Measurements from ENCODE around the gene C1QTNF8. TPM values are rescaled to one million over a fixed set of nuclear protein-coding genes. Genes with fewer than 3 reads are reported as not detected.

Gene C1QTNF8
- total and polyA plus RNA-seq, 2 of the 8 experiments (the other 6 are each of a cell fraction or from before 2014, with no cell fraction given): not detected

GRCh38 chr16:1124795-1125194 lies 28.8 kb upstream of the C1QTNF8 start:
- H3K23me2 ChIP-seq (ENCODE audit: low read depth, low read length): no peaks in the 10 kb centered on the region
- DNase-seq (ENCODE audit: low read depth in 1 of 2, low spot score in 2 of 2) (no peak), FAIRE-seq (no peak)
- no peak overlapping the region for H3K4ac ChIP-seq (replicated peaks; ENCODE audit: insufficient read length, low read depth, low read length)
- H3K9ac ChIP-seq (replicated peaks in 1 of 4; ENCODE audit: extremely low read depth in 1 of 4, low read depth in 3 of 4, low read length in 3 of 4): no peak overlapping the region
- no peak overlapping the region for H3K23ac ChIP-seq (ENCODE audit: insufficient read length)
- H3K9me3 ChIP-seq (ENCODE audit: insufficient read depth in 2 of 2, low read depth in 1 of 2, low read length in 1 of 2): no peaks in the 10 kb centered on the region
- H3K27ac ChIP-seq (ENCODE audit: low read depth, low read length): no peak overlapping the region; the same call in 1 of the 2 replicates
- no peak for TF ChIP-seq JUND (IDR thresholded peaks at IDR 0.05; ENCODE audit: low read length)
- no peak for TF ChIP-seq USF2 (IDR thresholded peaks at IDR 0.05; ENCODE audit: low read length)
- H2AFZ ChIP-seq (ENCODE audit: low read length): no peak overlapping the region
- no peaks in the 10 kb centered on the region for H4K20me1 ChIP-seq (replicated peaks in 1 of 2; ENCODE audit: control insufficient read depth in 1 of 2, insufficient read depth in 2 of 2, low read length in 2 of 2)
- no peak overlapping the region for H4K5ac ChIP-seq (ENCODE audit: insufficient read length, low read depth, low read length)
- no peaks in the 10 kb centered on the region for H3K79me1 ChIP-seq (ENCODE audit: low read depth, low read length)
- no peak overlapping the region for H2BK12ac ChIP-seq (ENCODE audit: low read depth, low read length)
- peak overlapping the region; percentile 51; the same call in 1 of the 2 replicates for H4K8ac ChIP-seq (ENCODE audit: extremely low read depth, insufficient read depth, low read length)
- no peaks in the 10 kb centered on the region for H3K79me2 ChIP-seq (ENCODE audit: control insufficient read depth in 1 of 2, insufficient read depth in 2 of 2, low read length in 2 of 2)
- no peak overlapping the region for H2BK5ac ChIP-seq (ENCODE audit: low read depth, low read length)
- H2BK15ac ChIP-seq (ENCODE audit: low read length): no peak overlapping the region
- H3K14ac ChIP-seq (ENCODE audit: insufficient read length): no peak overlapping the region
- H2AK5ac ChIP-seq (ENCODE audit: low read depth, low read length): no peak overlapping the region
- no peak overlapping the region for H3K56ac ChIP-seq (replicated peaks; ENCODE audit: insufficient read length, low read depth, low read length)
- H3K18ac ChIP-seq (ENCODE audit: extremely low read depth, low read length): no peak overlapping the region
- WGBS, 2 experiments (ENCODE audit: extremely low coverage in 1 of 2, insufficient coverage in 1 of 2, insufficient read length in 1 of 2, insufficient replicate concordance in 2 of 2, low coverage in 1 of 2, low lambda C conversion rate in 2 of 2, missing lambda C conversion rate in 1 of 2): 93% methylated on average over 10 of the region's 11 CpGs; no CpG with 5 or more reads in 1 of the 2 experiments
- no peak overlapping the region for H4K91ac ChIP-seq (replicated peaks; ENCODE audit: insufficient read length, low read length)
- H3K36me3 ChIP-seq (ENCODE audit: control insufficient read depth in 2 of 4, insufficient read depth in 4 of 4, low read length in 3 of 4): no peaks in the 10 kb centered on the region
- no peak overlapping the region for H2BK120ac ChIP-seq (replicated peaks; ENCODE audit: low read depth, low read length)
- CTCF ChIA-PET (ENCODE audit: partially characterized antibody): no interaction called here
- no peak overlapping the region for H2BK20ac ChIP-seq (ENCODE audit: low read length)
- peaks cover 0 to 6% (median 0%) of the 10 kb centered on the region in 4 experiments; a peak in 2 of 7 replicates for H3K4me1 ChIP-seq (replicated peaks in 1 of 4; ENCODE audit: control insufficient read depth in 3 of 4, insufficient read depth in 4 of 4, low read length in 3 of 4)
- POLR2A ChIA-PET (ENCODE audit: partially characterized antibody): interaction anchor here (1.1 kb wide), 1 partner anchor 40 kb away, joined by 3 read pairs; no protein-coding TSS in a partner anchor
- no peak overlapping the region for H3K4me2 ChIP-seq (ENCODE audit: insufficient read depth in 1 of 2, low read depth in 2 of 2, low read length in 2 of 2)
- H3K27me3 ChIP-seq (replicated peaks in 1 of 4; ENCODE audit: control insufficient read depth in 3 of 4, extremely low read depth in 1 of 4, insufficient read depth in 3 of 4, low read length in 3 of 4): no peaks in the 10 kb centered on the region
- no peak overlapping the region for H3K4me3 ChIP-seq (ENCODE audit: extremely low read depth in 1 of 4, insufficient read depth in 2 of 4, low read depth in 3 of 4, low read length in 4 of 4)

Measured in H1 (cell line).